Osteoblast (primary cell): ENCODE measurements around the gene TRIM7. TPM values are rescaled to one million over a fixed set of nuclear protein-coding genes. Genes with fewer than 3 reads are reported as not detected.
A peak's percentile ranks its signal among the peaks of the same experiment; 100 is the strongest.

Experiments used
- DNase-seq: peaks from one replicate; pipeline ENCODE4 v3.0.0; 2011; ENCODE audit warnings: low spot score, mixed read lengths; ENCODE audit not compliant: insufficient read length; ENCODE audit errors: missing footprints
- H2AFZ ChIP-seq: 2 replicates; pipeline ENCODE4 v1.6.0; 2011; ENCODE audit warnings: mild to moderate bottlenecking, low read length
- H3K27ac ChIP-seq: 2 replicates; pipeline ENCODE4 v1.5.1; 2011; ENCODE audit warnings: mild to moderate bottlenecking, low read depth, low read length, moderate library complexity
- H3K27me3 ChIP-seq: 2 replicates; pipeline ENCODE4 v1.6.0; 2012; ENCODE audit warnings: mild to moderate bottlenecking, control low read depth, inconsistent platforms, low read length, moderate library complexity; ENCODE audit not compliant: insufficient read depth
- H3K36me3 ChIP-seq: 2 replicates; pipeline ENCODE4 v1.5.1; 2011; ENCODE audit warnings: mild to moderate bottlenecking, low read length, control low read depth, moderate library complexity; ENCODE audit not compliant: insufficient read depth
- H3K4me1 ChIP-seq: 2 replicates; pipeline ENCODE4 v1.5.1; 2011; ENCODE audit warnings: mild to moderate bottlenecking, low read length, control low read depth, moderate library complexity; ENCODE audit not compliant: insufficient read depth
- H3K4me2 ChIP-seq: 2 replicates; pipeline ENCODE4 v1.6.0; 2011; ENCODE audit warnings: mild to moderate bottlenecking, low read length; ENCODE audit not compliant: insufficient read depth
- H3K4me3 ChIP-seq: fragments of 200-600 bp; sonication (generic); 3 replicates; pipeline ENCODE4 v1.5.1; 2012; ENCODE audit warnings: mild to moderate bottlenecking, low read length, inconsistent platforms; ENCODE audit not compliant: insufficient read depth
- H3K79me2 ChIP-seq: 2 replicates; pipeline ENCODE4 v1.6.0; 2012; ENCODE audit warnings: mild to moderate bottlenecking, low read length, control low read depth, inconsistent platforms; ENCODE audit not compliant: insufficient read depth
- H3K9me3 ChIP-seq: 2 replicates; pipeline ENCODE4 v1.5.1; 2011; ENCODE audit warnings: low read depth, low read length, control low read depth
- H4K20me1 ChIP-seq: 2 replicates; pipeline ENCODE4 v1.6.0; 2012; ENCODE audit warnings: mild to moderate bottlenecking, low read length, control low read depth; ENCODE audit not compliant: insufficient read depth
- CTCF ChIP-seq: IDR thresholded peaks from 2 replicates; pipeline ENCODE4 v1.5.1; 2011; ENCODE audit warnings: mild to moderate bottlenecking, low read depth, low read length, moderate library complexity; ENCODE audit errors: extremely low read depth
- total RNA-seq: library from RNA; depleted of rRNA; stranded (reverse); fragments of >200 nt; gene quantifications from 2 replicates; pipeline ENCODE4 v1.2.3, GENCODE V29; 2012

TRIM7 gene
- total RNA-seq, 1 donor = 0.72 TPM

DNA sequence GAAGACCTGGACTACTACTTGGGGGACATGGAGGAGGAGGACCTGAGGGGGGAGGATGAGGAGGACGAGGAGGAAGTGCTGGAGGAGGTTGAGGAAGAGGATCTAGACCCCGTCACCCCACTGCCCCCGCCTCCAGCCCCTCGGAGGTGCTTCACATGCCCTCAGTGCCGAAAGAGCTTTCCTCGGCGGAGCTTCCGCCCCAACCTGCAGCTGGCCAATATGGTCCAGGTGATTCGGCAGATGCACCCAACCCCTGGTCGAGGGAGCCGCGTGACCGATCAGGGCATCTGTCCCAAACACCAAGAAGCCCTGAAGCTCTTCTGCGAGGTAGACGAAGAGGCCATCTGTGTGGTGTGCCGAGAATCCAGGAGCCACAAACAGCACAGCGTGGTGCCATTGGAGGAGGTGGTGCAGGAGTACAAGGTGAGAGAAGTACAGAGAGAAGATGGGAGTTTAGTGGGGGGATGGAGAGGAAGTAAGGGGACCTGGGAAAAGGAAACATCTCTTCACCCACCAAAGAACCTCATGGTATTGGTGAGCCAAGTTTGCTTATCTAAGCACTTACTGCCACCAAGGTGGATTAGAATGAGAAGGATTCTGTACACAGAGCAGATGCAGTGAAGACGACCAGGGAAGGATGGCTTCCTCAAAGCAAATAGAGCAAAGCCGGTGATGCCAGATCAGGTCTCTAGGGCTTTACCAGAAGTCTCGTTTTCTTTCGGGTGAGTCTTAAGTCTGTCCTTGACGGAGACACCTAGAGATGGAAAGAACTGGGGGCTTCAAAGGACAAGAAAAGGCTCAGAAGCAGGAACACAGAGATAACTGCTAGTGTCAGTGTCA is 19.6 kb upstream of the TRIM7 start:
- Histone ChIP-seq H4K20me1 (no peaks in the 10 kb centered on the region), H3K36me3 (peaks cover 20% of the 10 kb centered on the region), H3K4me2 (peak overlapping the region; percentile 97), H3K79me2 (peaks cover 45% of the 10 kb centered on the region), H3K9me3 (no peaks in the 10 kb centered on the region), H3K4me1 (peaks cover 18% of the 10 kb centered on the region), H3K4me3 (peak overlapping the region; percentile 95), H3K27me3 (no peaks in the 10 kb centered on the region), H2AFZ (peak overlapping the region; percentile 83), H3K27ac (peak overlapping the region; percentile 98)
- DNase-seq = no peak
- TF ChIP-seq CTCF = no peak

GRCh38 chr5:181223729-181224389 is 18.9 kb upstream of the TRIM7 start:
- Histone ChIP-seq H3K4me3 (peak overlapping the region; percentile 95), H3K4me2 (peak overlapping the region; percentile 97), H2AFZ (peak overlapping the region; percentile 83), H3K36me3 (peaks cover 13% of the 10 kb centered on the region), H3K27ac (peak overlapping the region; percentile 98), H3K27me3 (no peaks in the 10 kb centered on the region), H4K20me1 (no peaks in the 10 kb centered on the region), H3K9me3 (no peaks in the 10 kb centered on the region), H3K4me1 (peaks cover 18% of the 10 kb centered on the region), H3K79me2 (peaks cover 38% of the 10 kb centered on the region)
- no peak for DNase-seq
- TF ChIP-seq CTCF = no peak

GRCh38 chr5:181223058-181223728 is 18.2 kb upstream of the TRIM7 start, which contains the start of gene TRIM41:
Gene TRIM41, plus strand, starts transcription at chr5:181223281. Its CDS starts 719 bp downstream, at chr5:181224000.
- Histone ChIP-seq H3K4me1 (peaks cover 18% of the 10 kb centered on the region), H2AFZ (peak within 1 kb of the TSS; percentile 90), H4K20me1 (no peaks in the 10 kb centered on the region), H3K27ac (peak within 1 kb of the TSS; percentile 98), H3K4me2 (peak within 1 kb of the TSS; percentile 97), H3K27me3 (no peaks in the 10 kb centered on the region), H3K4me3 (peak within 1 kb of the TSS; percentile 95), H3K79me2 (peaks cover 37% of the 10 kb centered on the region), H3K9me3 (no peaks in the 10 kb centered on the region), H3K36me3 (peaks cover 12% of the 10 kb centered on the region)
- no peak for TF ChIP-seq CTCF
- peak; percentile 93 for DNase-seq
